BE2C (cell line): ENCODE measurements around the gene TBC1D22A.

Experiments
- DNase-seq: peaks from one replicate; pipeline ENCODE4 v3.0.0-alpha.2; 2020
- H3K27me3 ChIP-seq: fragments of 250-450 bp; sonication (Bioruptor Pico); 2 replicates; pipeline ENCODE4 v1.5.1; 2020; ENCODE audit warnings: mild to moderate bottlenecking
- H3K36me3 ChIP-seq: fragments of 250-450 bp; sonication (Bioruptor Pico); 2 replicates; pipeline ENCODE4 v1.5.1; 2020; ENCODE audit warnings: mild to moderate bottlenecking
- H3K4me1 ChIP-seq: fragments of 250-450 bp; sonication (Bioruptor Pico); 2 replicates; pipeline ENCODE4 v1.5.1; 2020
- H3K4me3 ChIP-seq: 2 replicates; pipeline ENCODE4 v1.5.1; 2011; ENCODE audit warnings: low read depth, low read length
- H3K9me3 ChIP-seq: fragments of 250-450 bp; sonication (Bioruptor Pico); 2 replicates; pipeline ENCODE4 v1.5.1; 2020
- CTCF ChIP-seq: IDR thresholded peaks from 2 replicates; pipeline ENCODE4 v1.5.1; 2012; ENCODE audit warnings: mild to moderate bottlenecking, low read depth, low read length

The TBC1D22A gene

DNA sequence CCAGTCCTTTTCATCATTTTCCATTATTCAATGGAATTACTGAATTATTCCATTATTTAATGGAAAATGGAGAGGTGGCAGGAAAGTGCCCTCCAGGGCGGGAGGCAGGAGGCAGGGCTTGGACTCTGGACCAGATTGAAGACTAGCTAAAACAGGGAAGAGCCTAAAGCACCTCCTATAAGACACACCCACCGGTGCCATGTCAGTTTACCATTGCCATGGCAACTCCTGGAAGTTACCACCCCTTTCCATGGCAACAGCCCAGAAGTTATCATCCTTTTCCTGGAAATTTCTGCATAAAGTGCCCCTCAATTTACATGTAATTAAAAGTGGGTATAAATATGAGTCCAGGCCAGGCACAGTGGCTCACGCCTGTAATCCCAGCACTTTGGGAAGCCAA lies 443.7 kb downstream of the TBC1D22A start:
- Histone ChIP-seq H3K27me3 (no peaks in the 10 kb centered on the region), H3K4me1 (no peaks in the 10 kb centered on the region), H3K36me3 (no peaks in the 10 kb centered on the region), H3K4me3 (no peak overlapping the region), H3K9me3 (no peaks in the 10 kb centered on the region; the same call in none of the 2 replicates)
- TF ChIP-seq CTCF, result no peak
- DNase-seq, result no peak

- no peak overlapping the region for H3K4me3 ChIP-seq
- H3K9me3 ChIP-seq, result no peaks in the 10 kb centered on the region; the same call in none of the 2 replicates
- no peaks in the 10 kb centered on the region for H3K4me1 ChIP-seq
- no peak for TF ChIP-seq CTCF
- H3K27me3 ChIP-seq, result no peaks in the 10 kb centered on the region
- no peak for DNase-seq
- H3K36me3 ChIP-seq, result no peaks in the 10 kb centered on the region
Observed at GRCh38 chr22:47206666-47207218, 444.3 kb downstream of the TBC1D22A start.

DNA sequence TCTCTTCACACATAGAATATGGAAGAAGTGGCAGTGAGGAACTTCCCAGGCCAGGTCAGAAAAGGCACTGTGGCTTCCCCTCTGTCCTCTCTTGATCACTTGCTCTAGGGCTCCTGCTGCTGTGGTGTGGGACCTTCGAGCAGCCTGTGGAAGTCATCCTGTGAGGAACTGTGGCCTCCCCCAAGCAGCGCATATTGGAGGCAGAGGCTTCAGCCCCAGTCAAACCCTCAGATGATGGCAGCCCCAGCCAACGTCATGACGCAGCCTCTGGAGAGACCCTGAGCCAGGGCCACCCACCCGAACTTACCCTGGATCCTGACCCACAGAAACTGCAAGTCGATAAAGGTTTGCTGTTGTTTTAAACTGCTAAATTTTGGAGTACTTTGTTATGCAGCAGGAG lies 444.9 kb downstream of the TBC1D22A start:
- no peak for TF ChIP-seq CTCF
- no peaks in the 10 kb centered on the region for H3K36me3 ChIP-seq

DNA sequence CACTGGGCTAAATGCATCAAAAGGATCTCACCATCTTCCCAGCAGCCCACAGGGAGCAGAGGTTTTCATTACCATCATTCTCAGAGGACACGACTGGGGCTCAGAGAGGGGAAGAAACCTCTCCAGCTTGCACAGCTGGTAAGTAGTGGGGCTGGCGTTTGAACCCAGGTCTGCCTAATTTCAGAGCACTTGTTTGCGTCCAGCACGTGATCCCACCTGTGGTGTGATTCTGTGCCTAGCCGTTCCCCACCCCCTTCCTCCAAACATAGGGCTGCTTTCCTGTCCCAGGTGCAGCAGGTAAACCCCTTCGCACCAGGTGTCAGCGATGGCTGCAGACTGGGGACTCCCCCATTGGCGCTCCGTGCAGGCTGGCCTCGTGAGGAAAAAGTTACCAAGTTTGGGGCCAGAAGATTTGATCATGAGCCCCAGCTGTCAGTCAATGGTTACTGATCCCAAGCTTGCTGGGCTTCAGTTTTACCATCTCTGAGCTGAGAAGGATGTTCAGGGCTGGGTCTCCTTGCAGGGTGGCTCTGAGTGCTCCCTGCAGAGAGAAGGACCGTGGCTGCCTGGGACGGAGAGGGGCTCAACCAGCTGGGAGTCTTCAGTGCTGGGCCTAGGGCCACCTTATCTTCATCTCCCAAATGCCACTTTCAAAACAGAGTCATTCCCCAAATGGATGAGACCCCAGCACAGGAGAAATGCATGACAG lies 445.6 kb downstream of the TBC1D22A start:
- DNase-seq, result no peak
- Histone ChIP-seq H3K36me3 (no peaks in the 10 kb centered on the region), H3K9me3 (no peaks in the 10 kb centered on the region; the same call in none of the 2 replicates), H3K4me3 (no peak overlapping the region), H3K4me1 (no peaks in the 10 kb centered on the region), H3K27me3 (no peaks in the 10 kb centered on the region)
- TF ChIP-seq CTCF, result no peak

More for the DNA sequence above, 444.9 kb downstream of the TBC1D22A start:
- no peaks in the 10 kb centered on the region for H3K4me1 ChIP-seq
- no peaks in the 10 kb centered on the region for H3K27me3 ChIP-seq
- DNase-seq, result no peak
- H3K9me3 ChIP-seq, result no peaks in the 10 kb centered on the region; the same call in none of the 2 replicates
- H3K4me3 ChIP-seq, result no peak overlapping the region

GRCh38 chr22:47208630-47209029 lies 446.2 kb downstream of the TBC1D22A start:
- Histone ChIP-seq H3K9me3 (no peaks in the 10 kb centered on the region; the same call in none of the 2 replicates), H3K27me3 (no peaks in the 10 kb centered on the region)
- DNase-seq, result no peak

More at GRCh38 chr22:47208630-47209029, 446.2 kb downstream of the TBC1D22A start:
- no peak for TF ChIP-seq CTCF
- no peaks in the 10 kb centered on the region for H3K4me1 ChIP-seq
- no peak overlapping the region for H3K4me3 ChIP-seq
- H3K36me3 ChIP-seq, result no peaks in the 10 kb centered on the region
